HG03354 (cell line): Measurements from ENCODE around the gene ARID1A.

Source experiments
- ATAC-seq: cut with Tn5 transposase; IDR thresholded peaks from one replicate; pipeline ENCODE4 v1.9.1; 2021; ENCODE audit warnings: mild to moderate bottlenecking; ENCODE audit not compliant: unreplicated experiment, poor library complexity, severe bottlenecking

The ARID1A gene

DNA sequence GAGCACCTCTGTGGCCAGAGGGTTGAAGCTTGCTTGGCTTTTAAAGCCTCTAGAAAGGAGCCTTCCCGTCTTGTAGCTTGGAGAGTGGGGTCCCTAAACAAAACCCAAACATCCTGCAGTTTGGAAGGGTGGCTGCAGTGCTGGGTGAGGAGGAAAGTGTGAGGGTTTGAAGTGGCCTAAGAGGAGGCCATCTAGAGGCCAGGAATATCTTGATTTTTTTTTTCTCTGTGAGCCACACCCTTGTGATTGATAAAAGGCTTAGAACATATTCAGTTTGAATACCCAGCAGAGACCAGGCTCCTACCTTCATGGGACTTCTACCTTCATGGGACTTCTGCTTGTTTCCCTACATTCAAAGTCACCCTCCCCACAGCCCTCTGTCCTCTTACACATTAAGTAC is 54.6 kb downstream of the ARID1A start:
- ATAC-seq = no peak

DNA sequence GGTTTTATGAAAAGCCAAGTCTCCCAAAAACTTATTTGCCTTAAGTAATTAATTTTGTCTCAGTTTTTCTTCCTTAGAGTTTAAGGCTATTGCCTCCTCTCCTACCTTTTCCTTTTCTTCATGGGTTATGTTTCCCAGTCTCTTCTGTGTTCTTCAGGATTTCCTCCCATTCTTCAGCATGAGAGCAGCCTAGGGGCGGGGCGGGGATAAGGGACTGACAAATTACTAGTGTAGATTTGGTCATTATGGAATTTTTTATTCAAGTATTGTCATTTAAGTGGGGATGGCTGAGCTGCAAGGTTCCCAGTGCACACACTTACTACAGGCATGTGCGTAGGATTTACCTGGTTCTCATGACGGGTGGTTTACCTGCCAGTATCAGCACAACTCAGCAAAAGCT is 56.7 kb downstream of the ARID1A start:
- no peak for ATAC-seq

DNA sequence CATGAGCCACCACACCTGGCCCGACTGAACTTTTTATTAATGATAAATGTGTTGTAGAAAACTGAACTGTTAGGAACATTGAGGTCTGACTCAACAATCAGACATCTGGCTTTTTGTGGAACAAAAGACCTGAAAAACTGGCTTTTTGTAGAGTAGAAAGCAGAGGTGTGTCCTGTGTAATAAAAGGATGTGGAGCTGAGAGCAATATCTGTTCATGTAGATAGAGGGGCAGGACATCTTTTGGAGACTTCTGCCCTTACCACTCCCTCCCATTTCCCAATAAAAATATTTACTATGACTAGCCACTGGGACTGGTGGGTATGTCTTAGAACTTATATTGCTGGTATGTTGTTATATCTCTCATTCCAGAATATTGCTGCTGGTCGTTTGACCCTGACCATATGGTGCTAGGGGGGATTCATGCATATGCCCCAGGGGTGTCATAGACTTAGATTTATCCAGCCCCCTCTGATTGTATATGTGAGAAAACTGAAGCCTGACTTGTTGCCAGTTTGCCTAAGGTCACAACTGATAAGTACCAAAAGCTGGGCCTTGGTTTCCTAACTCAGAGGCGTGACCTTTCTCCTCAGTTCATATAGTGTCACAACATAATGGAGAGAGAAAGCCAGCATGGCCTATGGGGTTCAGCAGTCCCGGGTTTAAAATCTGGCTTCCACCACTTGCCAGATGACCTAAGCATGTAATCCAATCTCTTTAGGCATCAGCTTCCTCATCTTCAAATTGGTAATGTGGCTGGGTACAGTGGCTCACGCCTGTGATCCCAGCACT is 58.5 kb downstream of the ARID1A start:
- no peak for ATAC-seq

DNA sequence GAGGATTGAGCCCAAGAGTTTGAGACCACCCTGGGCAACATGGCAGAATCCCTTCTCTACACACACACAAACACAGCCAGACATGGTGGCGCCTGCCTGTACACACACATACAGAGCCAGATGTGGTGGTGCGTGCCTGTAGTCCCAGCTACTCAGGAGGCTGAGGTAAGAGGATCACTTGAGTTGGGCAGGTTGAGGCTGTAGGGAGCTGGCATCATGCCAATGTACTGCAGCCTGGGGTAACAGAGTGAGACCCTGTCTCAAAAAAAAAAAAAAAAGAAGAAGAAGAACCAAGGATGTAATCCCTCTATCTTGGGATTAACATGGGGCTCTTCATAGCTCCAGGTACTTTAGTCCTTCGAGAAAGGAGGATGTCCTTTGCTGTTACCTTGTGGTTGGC is 62.5 kb downstream of the ARID1A start:
- no peak for ATAC-seq

DNA sequence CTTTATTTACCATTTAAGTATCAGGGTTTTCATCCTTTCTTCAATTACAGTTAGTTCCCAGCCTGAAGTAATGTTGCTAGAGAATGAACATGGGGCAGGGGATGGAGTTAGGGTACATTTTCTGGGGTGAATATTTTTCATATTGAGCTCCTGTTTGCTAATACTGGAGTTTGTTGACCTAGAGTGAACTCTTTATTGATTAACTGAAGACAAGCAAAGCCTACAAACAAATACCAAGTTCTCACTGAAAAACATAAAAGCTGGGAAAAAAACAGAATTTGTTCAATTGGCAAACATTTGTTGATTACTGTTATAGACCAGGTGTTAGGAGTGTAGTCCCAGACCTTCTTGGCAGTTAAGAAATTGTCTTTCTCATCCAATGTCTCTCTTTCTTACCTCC is 63.7 kb downstream of the ARID1A start:
- ATAC-seq = no peak

DNA sequence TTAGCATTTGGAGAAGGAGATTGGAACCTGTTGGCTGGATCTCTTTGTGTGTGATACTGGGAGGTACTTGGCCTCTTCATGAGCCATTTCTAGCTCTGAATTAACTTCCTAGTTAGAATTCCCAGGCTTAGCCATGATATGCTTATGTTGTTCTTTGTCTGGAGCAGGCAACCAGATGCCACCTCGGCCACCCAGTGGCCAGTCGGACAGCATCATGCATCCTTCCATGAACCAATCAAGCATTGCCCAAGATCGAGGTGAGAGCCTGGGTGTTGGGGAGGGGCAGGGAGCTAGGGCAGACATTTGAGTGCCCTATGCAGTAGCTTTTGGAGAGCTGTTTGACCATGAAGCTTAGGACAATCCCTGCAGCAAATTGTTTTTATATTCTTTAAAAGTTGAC is 65.4 kb downstream of the ARID1A start:
- no peak for ATAC-seq

DNA sequence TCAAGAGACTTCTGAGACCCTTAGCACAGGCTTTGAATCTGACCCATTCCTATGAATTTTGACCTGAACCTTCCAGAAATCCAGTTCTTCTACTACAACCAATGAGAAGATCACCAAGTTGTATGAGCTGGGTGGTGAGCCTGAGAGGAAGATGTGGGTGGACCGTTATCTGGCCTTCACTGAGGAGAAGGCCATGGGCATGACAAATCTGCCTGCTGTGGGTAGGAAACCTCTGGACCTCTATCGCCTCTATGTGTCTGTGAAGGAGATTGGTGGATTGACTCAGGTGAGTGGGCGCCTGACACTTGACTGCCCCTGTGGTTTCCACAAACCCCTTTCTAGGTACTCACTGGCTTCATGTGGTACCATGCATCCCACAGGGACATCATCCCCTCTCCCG is 71.9 kb downstream of the ARID1A start:
- ATAC-seq = no peak

DNA sequence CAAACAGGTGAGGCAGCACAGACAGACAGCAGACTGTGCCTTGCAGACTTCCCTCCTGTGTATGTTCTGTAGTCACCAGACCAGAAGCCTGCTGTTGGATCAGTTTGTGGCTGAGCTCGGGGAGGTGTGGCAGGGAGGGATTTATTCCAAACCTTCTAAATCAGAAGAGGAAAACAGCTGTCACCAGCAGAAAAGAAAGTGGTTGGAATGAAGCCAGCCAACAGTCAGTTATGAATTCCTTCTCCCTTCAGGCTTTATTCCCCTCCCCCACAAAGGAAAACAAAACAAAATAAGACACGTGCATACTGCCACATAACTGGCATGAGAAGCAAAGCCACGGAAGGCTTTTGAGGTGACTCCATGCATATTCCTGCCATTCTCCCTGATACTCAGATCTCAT is 72.9 kb downstream of the ARID1A start:
- no peak for ATAC-seq

DNA sequence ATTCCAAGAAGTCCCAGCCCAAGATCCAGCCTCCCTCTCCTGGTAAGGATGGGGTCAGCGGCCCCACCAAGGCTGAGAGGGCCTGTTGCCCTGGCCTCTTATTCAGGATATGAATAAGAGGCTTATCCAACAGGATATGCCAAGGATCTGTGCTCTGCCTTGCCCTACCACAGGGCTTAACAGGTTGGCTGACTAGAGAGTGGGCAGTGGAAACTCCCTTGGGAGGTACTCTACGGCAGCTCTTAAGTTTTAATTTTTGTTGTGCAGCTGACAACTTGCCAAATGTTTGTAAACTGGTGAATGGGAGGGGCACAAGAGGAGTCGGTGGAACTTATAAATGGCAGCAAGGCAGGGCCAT is 75.4 kb downstream of the ARID1A start:
- ATAC-seq = no peak

DNA sequence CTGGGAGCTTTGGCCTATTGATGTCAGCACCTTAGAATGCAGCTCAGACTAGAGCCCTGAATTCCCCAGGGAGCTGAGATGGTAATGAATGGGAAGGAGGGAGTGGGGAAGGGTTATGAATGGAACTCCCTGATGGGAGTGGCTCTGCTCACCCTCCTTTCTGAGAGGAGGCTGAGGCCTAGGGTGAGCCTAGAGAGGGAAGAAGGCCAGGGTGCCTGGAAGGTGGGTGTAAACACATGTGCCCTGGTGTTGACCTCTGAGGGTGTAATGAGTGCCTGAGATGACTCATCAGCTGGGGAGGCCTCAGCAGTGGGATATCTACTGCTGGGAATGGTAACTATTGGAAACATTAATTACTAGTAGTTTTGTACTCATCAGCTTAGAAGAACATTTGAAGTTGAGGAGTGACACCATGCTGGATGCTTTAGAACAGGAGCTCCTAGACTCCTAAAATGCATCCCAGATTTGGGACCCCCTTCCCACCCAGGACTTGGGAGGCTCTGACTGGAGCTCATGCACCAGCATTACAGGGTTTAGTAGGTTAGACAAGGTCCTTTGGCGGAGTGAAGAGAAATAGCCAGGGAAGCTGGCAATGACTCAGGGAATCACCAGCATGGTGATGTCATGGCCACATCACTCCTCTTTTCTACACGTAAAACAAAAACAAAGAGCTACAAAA is 76.0 kb downstream of the ARID1A start:
- no peak for ATAC-seq

DNA sequence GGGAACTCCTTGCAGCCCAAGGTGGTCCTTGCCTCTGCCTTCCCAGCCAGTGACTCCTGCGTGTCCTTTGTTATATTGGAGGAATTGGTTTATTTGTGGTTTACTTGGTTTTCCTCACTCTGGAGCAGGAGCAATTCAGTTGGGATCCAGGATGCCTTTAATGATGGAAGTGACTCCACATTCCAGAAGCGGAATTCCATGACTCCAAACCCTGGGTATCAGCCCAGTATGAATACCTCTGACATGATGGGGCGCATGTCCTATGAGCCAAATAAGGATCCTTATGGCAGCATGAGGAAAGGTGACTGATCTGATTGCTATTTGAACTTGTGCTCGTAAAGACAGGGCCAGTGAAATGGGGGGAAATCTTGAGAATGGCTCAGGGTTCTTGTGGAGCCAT is 76.9 kb downstream of the ARID1A start:
- ATAC-seq = no peak

DNA sequence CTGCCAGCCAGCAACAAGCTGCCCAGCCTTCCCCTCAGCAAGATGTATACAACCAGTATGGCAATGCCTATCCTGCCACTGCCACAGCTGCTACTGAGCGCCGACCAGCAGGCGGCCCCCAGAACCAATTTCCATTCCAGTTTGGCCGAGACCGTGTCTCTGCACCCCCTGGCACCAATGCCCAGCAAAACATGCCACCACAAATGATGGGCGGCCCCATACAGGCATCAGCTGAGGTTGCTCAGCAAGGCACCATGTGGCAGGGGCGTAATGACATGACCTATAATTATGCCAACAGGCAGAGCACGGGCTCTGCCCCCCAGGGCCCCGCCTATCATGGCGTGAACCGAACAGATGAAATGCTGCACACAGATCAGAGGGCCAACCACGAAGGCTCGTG is 78.6 kb downstream of the ARID1A start:
- no peak for ATAC-seq

DNA sequence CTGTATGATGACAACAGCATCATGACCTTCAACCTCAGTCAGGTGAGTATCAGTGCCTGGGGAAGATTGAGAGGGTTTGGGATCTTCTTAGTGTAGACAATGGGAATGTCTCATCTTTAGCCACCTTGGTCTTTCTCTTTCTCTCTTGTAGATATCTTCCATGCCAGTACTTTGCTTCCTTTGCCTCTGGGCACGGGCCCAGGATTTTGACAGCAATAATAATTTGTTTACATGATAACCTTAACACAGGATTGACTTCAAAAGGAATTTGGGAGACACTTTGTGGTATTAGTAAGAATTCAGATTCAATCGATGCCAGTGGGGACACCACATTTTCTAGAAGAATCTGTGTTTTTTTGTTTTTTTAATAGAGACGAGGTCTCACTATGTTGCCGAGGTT is 79.9 kb downstream of the ARID1A start:
- no peak for ATAC-seq

DNA sequence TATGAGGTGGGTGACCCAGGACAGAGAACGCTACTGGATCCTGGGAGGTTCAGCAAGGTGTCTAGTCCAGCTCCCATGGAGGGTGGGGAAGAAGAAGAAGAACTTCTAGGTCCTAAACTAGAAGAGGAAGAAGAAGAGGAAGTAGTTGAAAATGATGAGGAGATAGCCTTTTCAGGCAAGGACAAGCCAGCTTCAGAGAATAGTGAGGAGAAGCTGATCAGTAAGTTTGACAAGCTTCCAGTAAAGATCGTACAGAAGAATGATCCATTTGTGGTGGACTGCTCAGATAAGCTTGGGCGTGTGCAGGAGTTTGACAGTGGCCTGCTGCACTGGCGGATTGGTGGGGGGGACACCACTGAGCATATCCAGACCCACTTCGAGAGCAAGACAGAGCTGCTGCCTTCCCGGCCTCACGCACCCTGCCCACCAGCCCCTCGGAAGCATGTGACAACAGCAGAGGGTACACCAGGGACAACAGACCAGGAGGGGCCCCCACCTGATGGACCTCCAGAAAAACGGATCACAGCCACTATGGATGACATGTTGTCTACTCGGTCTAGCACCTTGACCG is 83.4 kb downstream of the ARID1A start:
- ATAC-seq = no peak

DNA sequence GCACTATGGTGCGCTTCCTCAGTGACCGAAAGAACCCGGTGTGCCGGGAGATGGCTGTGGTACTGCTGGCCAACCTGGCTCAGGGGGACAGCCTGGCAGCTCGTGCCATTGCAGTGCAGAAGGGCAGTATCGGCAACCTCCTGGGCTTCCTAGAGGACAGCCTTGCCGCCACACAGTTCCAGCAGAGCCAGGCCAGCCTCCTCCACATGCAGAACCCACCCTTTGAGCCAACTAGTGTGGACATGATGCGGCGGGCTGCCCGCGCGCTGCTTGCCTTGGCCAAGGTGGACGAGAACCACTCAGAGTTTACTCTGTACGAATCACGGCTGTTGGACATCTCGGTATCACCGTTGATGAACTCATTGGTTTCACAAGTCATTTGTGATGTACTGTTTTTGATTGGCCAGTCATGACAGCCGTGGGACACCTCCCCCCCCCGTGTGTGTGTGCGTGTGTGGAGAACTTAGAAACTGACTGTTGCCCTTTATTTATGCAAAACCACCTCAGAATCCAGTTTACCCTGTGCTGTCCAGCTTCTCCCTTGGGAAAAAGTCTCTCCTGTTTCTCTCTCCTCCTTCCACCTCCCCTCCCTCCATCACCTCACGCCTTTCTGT is 84.6 kb downstream of the ARID1A start:
- ATAC-seq = no peak

DNA sequence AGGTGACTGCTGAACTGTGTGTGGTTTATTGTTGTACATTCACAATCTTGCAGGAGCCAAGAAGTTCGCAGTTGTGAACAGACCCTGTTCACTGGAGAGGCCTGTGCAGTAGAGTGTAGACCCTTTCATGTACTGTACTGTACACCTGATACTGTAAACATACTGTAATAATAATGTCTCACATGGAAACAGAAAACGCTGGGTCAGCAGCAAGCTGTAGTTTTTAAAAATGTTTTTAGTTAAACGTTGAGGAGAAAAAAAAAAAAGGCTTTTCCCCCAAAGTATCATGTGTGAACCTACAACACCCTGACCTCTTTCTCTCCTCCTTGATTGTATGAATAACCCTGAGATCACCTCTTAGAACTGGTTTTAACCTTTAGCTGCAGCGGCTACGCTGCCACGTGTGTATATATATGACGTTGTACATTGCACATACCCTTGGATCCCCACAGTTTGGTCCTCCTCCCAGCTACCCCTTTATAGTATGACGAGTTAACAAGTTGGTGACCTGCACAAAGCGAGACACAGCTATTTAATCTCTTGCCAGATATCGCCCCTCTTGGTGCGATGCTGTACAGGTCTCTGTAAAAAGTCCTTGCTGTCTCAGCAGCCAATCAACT is 85.5 kb downstream of the ARID1A start:
- ATAC-seq = no peak

DNA sequence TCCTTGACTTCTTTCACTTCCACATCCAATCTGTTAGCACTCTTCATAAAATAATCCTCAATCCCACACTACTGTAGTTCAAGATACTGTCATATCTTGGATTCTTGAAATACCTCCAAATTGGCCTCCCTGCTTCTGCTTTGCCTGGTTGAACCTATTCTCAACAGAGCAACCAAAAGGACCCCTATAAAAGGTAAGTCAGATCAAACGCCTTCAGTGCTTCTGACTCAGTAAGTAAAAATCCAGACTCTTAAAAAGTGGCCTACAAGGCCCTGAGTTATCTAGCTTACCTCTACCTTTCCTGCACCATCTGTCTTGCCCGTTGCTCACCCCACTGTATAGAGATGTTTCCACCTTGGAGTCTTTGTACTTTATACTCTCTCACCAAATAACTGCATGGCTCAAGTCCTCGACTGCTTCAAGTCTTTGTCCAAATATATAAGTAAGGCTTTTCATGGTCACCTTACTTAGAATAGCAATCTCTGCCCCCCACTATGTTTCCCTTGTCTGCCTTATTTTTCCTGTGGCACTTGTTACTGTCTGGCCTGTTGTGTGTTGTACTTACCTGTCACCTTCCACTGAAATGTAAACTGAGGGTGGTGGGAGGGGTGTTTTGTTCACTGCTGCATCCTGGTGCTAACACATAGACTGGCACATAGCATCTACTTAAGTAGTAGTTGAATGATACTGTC is 86.9 kb downstream of the ARID1A start:
- ATAC-seq = no peak

DNA sequence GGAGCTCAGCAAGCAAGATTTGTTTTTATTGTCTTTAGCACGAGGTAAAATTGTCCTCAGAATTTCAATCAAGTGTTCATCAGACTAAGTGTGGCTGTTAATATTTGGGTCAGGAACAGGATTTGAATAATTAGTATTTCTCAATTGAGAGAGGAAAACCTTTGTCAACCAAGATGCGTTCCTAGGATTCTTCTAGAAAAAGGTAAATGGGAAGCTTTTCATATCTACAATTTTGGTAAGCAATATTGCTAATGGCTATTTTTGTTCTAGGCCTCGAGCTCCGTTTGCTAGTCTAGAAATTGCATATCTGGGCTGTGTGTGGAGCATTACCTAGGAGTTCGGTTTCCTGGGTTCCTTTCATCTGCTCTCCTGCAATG is 87.8 kb downstream of the ARID1A start:
- no peak for ATAC-seq

DNA sequence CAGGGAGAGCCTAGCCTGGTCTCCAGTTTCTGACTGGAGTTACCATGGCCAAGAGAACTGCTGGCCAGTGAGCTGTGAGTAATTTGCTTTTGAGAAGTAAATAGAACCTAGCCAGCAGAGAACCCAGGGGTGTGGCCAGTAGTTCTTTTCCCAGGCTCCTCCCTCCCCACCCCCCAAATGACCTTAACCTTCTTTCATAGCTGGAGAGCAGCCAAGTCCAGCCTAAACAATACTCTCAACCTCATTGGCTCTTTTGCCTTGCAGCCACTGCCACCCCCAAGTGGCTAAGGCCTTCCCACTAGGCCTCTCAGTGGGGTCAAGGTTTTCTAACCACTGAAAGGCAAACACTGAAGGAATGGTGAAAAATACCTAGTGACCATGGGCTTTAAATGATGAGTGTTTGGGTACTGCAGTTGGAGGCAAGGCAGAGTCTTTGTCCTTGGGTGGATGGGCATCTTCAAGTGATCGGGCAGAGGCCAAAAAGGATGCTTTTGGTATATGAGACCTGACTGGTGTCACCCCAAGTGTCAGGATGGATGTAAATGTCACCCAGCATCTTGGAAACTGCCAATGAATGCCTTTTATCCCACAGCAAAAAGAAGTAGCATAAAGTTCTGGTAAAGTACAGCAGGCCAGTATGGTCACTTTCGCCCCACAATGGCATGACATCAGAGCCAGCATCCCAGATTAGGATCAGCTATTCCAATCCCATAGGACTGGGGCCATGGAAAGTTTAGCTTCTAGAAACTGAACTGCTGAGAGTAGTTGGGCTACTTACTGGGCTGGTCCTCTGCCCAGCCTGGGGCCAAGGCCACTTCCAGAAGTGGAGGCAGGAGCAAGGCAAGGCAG is 88.4 kb downstream of the ARID1A start:
- no peak for ATAC-seq
